Transverse colon (tissue), 4 donors: ENCODE measurements around the gene CDH11.

Experiments used
- CTCF ChIP-seq, 5 experiments: fragments of 200-600 bp in 3 of 5; fragments of 450-650 bp in 2 of 5; sonication (generic) in 3 of 5; IDR thresholded peaks; 1 replicate in 2 of 5; 2 replicates in 3 of 5; pipeline ENCODE4 v1.5.1; 2016 to 2017; ENCODE audit warnings: antibody characterized with exemption in 5 of 5, inconsistent platforms in 3 of 5, mild to moderate bottlenecking in 2 of 5, moderate library complexity in 1 of 5
- EP300 ChIP-seq: sonication (generic); formaldehyde crosslinking; IDR thresholded peaks from one replicate; pipeline ENCODE4 v1.6.1; 2017; ENCODE audit warnings: antibody characterized with exemption, low read depth
- POLR2AphosphoS5 ChIP-seq, 3 donors: sonication (generic); formaldehyde crosslinking; IDR thresholded peaks; one replicate each; pipeline ENCODE4 v1.6.1; 2016; ENCODE audit warnings: antibody characterized with exemption in 3 of 3

GRCh38 chr16:65044873-65045272 lies 77.0 kb downstream of the CDH11 start:
- TF ChIP-seq CTCF (IDR thresholded peaks at IDR 0.05) (no peak), POLR2AphosphoS5 (IDR thresholded peaks at IDR 0.05) (no peak), EP300 (no peak)
